CD4-positive, alpha-beta T cell (primary cell): ENCODE data around the gene POTEF. TPM values are rescaled to one million over a fixed set of nuclear protein-coding genes. Genes with fewer than 3 reads are reported as not detected.
"Not testable (repeated sequence)": the region's sequence is repeated elsewhere in the genome, so short reads cannot be mapped to it uniquely, and the experiment has no call there.

Source experiments
- ATAC-seq: fragments of 200-7000 bp; cut with Tn5 transposase; one replicate; pipeline ENCODE4 v1.10.0; 2022; ENCODE audit warnings: mild to moderate bottlenecking; ENCODE audit not compliant: poor library complexity
- CTCF ChIA-PET: fragments of 350-600 bp; sonication (Branson Sonifier 250); formaldehyde crosslinking; loops from one replicate; lab custom pipeline; 2021; ENCODE audit warnings: antibody characterized with exemption, inconsistent platforms; lab: Charles Lee
- POLR2A ChIA-PET: fragments of 350-600 bp; sonication (Branson Sonifier 250); formaldehyde crosslinking; loops from one replicate; lab custom pipeline; 2021; ENCODE audit warnings: antibody characterized with exemption, inconsistent platforms; lab: Charles Lee
- DNase-seq, 14 experiments: peaks; one replicate each; pipeline ENCODE4 v3.0.0-alpha.2; 2013 to 2020; ENCODE audit warnings: mixed read lengths in 2 of 14
- H3K27ac ChIP-seq, 2 donors: one replicate each; pipeline versions ENCODE4 v1.5.1 to v1.7.0; 2013; ENCODE audit warnings: low read length in 2 of 2, low read depth in 1 of 2, mild to moderate bottlenecking in 1 of 2
- H3K27me3 ChIP-seq, 2 experiments: 1 replicate in 1 of 2; 2 replicates in 1 of 2; pipeline versions ENCODE4 v1.6.1 to v1.7.0; 2013; ENCODE audit warnings: low read length in 2 of 2, control low read depth in 1 of 2, mild to moderate bottlenecking in 1 of 2, moderate library complexity in 1 of 2; ENCODE audit not compliant: insufficient read depth in 2 of 2, control insufficient read depth in 1 of 2
- H3K36me3 ChIP-seq: one replicate; pipeline ENCODE4 v1.6.1; 2013; ENCODE audit warnings: low read length, control low read depth; ENCODE audit not compliant: insufficient read depth
- H3K4me1 ChIP-seq: one replicate; pipeline ENCODE4 v1.6.1; 2013; ENCODE audit warnings: low read length, control low read depth; ENCODE audit not compliant: insufficient read depth
- H3K4me3 ChIP-seq: one replicate; pipeline ENCODE4 v1.5.1; 2013; ENCODE audit warnings: mild to moderate bottlenecking, low read length, moderate library complexity
- H3K9me3 ChIP-seq, 2 experiments: 1 replicate in 1 of 2; 2 replicates in 1 of 2; pipeline versions ENCODE4 v1.6.1 to v1.7.0; 2013; ENCODE audit warnings: low read length in 2 of 2, mild to moderate bottlenecking in 2 of 2, control low read depth in 1 of 2, moderate library complexity in 1 of 2; ENCODE audit not compliant: control insufficient read depth in 1 of 2, insufficient read depth in 1 of 2
- H3K27ac Mint-ChIP-seq: one replicate; pipeline ENCODE4 v1.8.0; 2020; ENCODE audit warnings: mixed read lengths
- H3K27me3 Mint-ChIP-seq: one replicate; pipeline ENCODE4 v1.8.0; 2021; ENCODE audit warnings: mixed read lengths
- H3K36me3 Mint-ChIP-seq: one replicate; pipeline ENCODE4 v1.8.0; 2021; ENCODE audit warnings: low read depth, mixed read lengths
- H3K4me1 Mint-ChIP-seq: one replicate; pipeline ENCODE4 v1.8.0; 2021; ENCODE audit warnings: low read depth, mixed read lengths
- H3K4me3 Mint-ChIP-seq: one replicate; pipeline ENCODE4 v1.8.0; 2020; ENCODE audit warnings: mild to moderate bottlenecking, mixed read lengths
- H3K9me3 Mint-ChIP-seq: one replicate; pipeline ENCODE4 v1.8.0; 2020; ENCODE audit warnings: mixed read lengths
- intact Hi-C, 2 experiments: fragments of 100-400 bp; cut with DNase I in 1 of 2; cut with micrococcal nuclease in 1 of 2; formaldehyde crosslinking; loops; one replicate each; pipeline versions ENCODE4 v1.15.1 to v1.9.0; 2023 to 2025; cut with DNase I, micrococcal nuclease
- total RNA-seq, 174 experiments: library from RNA in 2 of 174; stranded (reverse) in 2 of 174; gene quantifications; one replicate each; pipeline ENCODE4 v1.2.3 and lab custom pipeline; 2021 to 2026
- TF ChIP-seq, protein P1 (sequence below): fragments of 200-600 bp; IDR thresholded peaks from one replicate; pipeline ENCODE4 v1.8.0; 2022; ENCODE audit warnings: antibody characterized with exemption, mild to moderate bottlenecking

Gene POTEF
- total RNA-seq, 2 experiments from 2014 or later = not detected

GRCh38 chr2:130165293-130166016 lies 36.4 kb upstream of the POTEF start:
- no peak for DNase-seq
- H3K36me3 ChIP-seq = peaks cover 58% of the 10 kb centered on the region

GRCh38 chr2:130162968-130163367 lies 33.9 kb upstream of the POTEF start:
- Histone ChIP-seq H3K4me3 (no peak overlapping the region), H3K4me1 (no peaks in the 10 kb centered on the region), H3K27ac (no peak overlapping the region), H3K27me3 (no peaks in the 10 kb centered on the region), H3K9me3 (no peaks in the 10 kb centered on the region), H3K36me3 (peaks cover 53% of the 10 kb centered on the region)
- intact Hi-C loops = no loop called here
- DNase-seq (no peak), ATAC-seq (no peak)
- POLR2A ChIA-PET = no interaction called here
- no peak overlapping the region for H3K27ac Mint-ChIP-seq
- H3K36me3 Mint-ChIP-seq = peaks cover 76% of the 10 kb centered on the region
- TF ChIP-seq, protein P1, sequence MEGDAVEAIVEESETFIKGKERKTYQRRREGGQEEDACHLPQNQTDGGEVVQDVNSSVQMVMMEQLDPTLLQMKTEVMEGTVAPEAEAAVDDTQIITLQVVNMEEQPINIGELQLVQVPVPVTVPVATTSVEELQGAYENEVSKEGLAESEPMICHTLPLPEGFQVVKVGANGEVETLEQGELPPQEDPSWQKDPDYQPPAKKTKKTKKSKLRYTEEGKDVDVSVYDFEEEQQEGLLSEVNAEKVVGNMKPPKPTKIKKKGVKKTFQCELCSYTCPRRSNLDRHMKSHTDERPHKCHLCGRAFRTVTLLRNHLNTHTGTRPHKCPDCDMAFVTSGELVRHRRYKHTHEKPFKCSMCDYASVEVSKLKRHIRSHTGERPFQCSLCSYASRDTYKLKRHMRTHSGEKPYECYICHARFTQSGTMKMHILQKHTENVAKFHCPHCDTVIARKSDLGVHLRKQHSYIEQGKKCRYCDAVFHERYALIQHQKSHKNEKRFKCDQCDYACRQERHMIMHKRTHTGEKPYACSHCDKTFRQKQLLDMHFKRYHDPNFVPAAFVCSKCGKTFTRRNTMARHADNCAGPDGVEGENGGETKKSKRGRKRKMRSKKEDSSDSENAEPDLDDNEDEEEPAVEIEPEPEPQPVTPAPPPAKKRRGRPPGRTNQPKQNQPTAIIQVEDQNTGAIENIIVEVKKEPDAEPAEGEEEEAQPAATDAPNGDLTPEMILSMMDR = no peak
- no peak overlapping the region for H3K4me3 Mint-ChIP-seq
- CTCF ChIA-PET = no interaction called here
- no peaks in the 10 kb centered on the region for H3K4me1 Mint-ChIP-seq
- no peaks in the 10 kb centered on the region for H3K9me3 Mint-ChIP-seq
- H3K27me3 Mint-ChIP-seq = no peaks in the 10 kb centered on the region

More at GRCh38 chr2:130165293-130166016, 36.4 kb upstream of the POTEF start:
- ChIA-PET POLR2A (no interaction called here), CTCF (no interaction called here)
- TF ChIP-seq, protein P1 = no peak
- Histone ChIP-seq H3K4me1 (no peaks in the 10 kb centered on the region), H3K27me3 (no peaks in the 10 kb centered on the region), H3K27ac (no peak overlapping the region), H3K9me3 (no peaks in the 10 kb centered on the region), H3K4me3 (no peak overlapping the region)
- Mint-ChIP-seq H3K4me1 (no peaks in the 10 kb centered on the region), H3K27ac (no peak overlapping the region), H3K36me3 (peaks cover 74% of the 10 kb centered on the region), H3K9me3 (no peaks in the 10 kb centered on the region), H3K27me3 (no peaks in the 10 kb centered on the region), H3K4me3 (no peak overlapping the region)
- intact Hi-C loops = no loop called here
- ATAC-seq = no peak

- ATAC-seq, POLR2A ChIA-PET, H3K27ac ChIP-seq, DNase-seq, H3K27ac Mint-ChIP-seq, H3K9me3 ChIP-seq, H3K4me1 ChIP-seq, H3K27me3 Mint-ChIP-seq, intact Hi-C loops, H3K9me3 Mint-ChIP-seq, H3K4me1 Mint-ChIP-seq, H3K4me3 ChIP-seq, H3K27me3 ChIP-seq, H3K4me3 Mint-ChIP-seq, CTCF ChIA-PET: not testable (repeated sequence)
- peaks cover 75% of the 10 kb centered on the region for H3K36me3 Mint-ChIP-seq
- H3K36me3 ChIP-seq = peaks cover 52% of the 10 kb centered on the region
These were observed 33.5 kb upstream of the POTEF start for GRCh38 chr2:130162486-130162885.

- H3K4me3 Mint-ChIP-seq = not testable (repeated sequence)
These were observed 32.0 kb upstream of the POTEF start for GRCh38 chr2:130160838-130161705.

More at GRCh38 chr2:130160838-130161705, 32.0 kb upstream of the POTEF start:
- H3K27ac ChIP-seq, H3K27me3 ChIP-seq, ATAC-seq, H3K4me3 ChIP-seq, H3K9me3 ChIP-seq, H3K9me3 Mint-ChIP-seq, POLR2A ChIA-PET, intact Hi-C loops, DNase-seq, H3K27ac Mint-ChIP-seq, H3K27me3 Mint-ChIP-seq, H3K4me1 ChIP-seq, CTCF ChIA-PET, H3K4me1 Mint-ChIP-seq: not testable (repeated sequence)
- peaks cover 69% of the 10 kb centered on the region for H3K36me3 Mint-ChIP-seq
- H3K36me3 ChIP-seq = peaks cover 39% of the 10 kb centered on the region
